Kidney tubule cell (primary cell): Measurements from ENCODE around the gene SGF29.

Experiments
- DNase-seq: peaks from one replicate; pipeline ENCODE4 v3.0.0-alpha.2; 2018; ENCODE audit warnings: low spot score

Gene SGF29

GRCh38 chr16:28553776-28554633, at the start of gene SGF29:
Gene SGF29, plus strand, starts transcription at chr16:28553920. Its CDS starts 27,150 bp downstream, at chr16:28581070.
- peak; percentile 90 for DNase-seq

- peak; percentile 57 for DNase-seq
Observed at GRCh38 chr16:28504707-28505404, 48.9 kb upstream of the SGF29 start.

GRCh38 chr16:28505489-28506137, 48.1 kb upstream of the SGF29 start:
- DNase-seq = no peak

GRCh38 chr16:28511031-28511430, 42.7 kb upstream of the SGF29 start:
- no peak for DNase-seq

- no peak for DNase-seq
Observed at GRCh38 chr16:28511801-28512789, 41.6 kb upstream of the SGF29 start.

GRCh38 chr16:28513484-28514181, 40.1 kb upstream of the SGF29 start:
- no peak for DNase-seq

GRCh38 chr16:28514246-28514645, 39.5 kb upstream of the SGF29 start:
- DNase-seq = no peak

GRCh38 chr16:28520672-28521071, 33.0 kb upstream of the SGF29 start:
- DNase-seq = no peak

- DNase-seq = no peak
Observed at GRCh38 chr16:28521436-28521835, 32.3 kb upstream of the SGF29 start.

GRCh38 chr16:28522792-28523191, 30.9 kb upstream of the SGF29 start:
- DNase-seq = no peak

GRCh38 chr16:28524681-28525171, 29.0 kb upstream of the SGF29 start:
- DNase-seq = no peak

- DNase-seq = no peak
Observed at GRCh38 chr16:28526201-28527099, 27.3 kb upstream of the SGF29 start.

- peak; percentile 69 for DNase-seq
Observed at GRCh38 chr16:28527100-28527785, 26.5 kb upstream of the SGF29 start.

- DNase-seq = no peak
Observed at GRCh38 chr16:28527985-28528384, 25.7 kb upstream of the SGF29 start.

GRCh38 chr16:28528463-28528867, 25.3 kb upstream of the SGF29 start:
- DNase-seq = no peak

GRCh38 chr16:28529124-28529523, 24.6 kb upstream of the SGF29 start:
- no peak for DNase-seq

- no peak for DNase-seq
Observed at GRCh38 chr16:28531777-28532744, 21.7 kb upstream of the SGF29 start.
